Endothelial cell of umbilical vein (primary cell): ENCODE results near the gene PRMT7. TPM values are rescaled to one million over a fixed set of nuclear protein-coding genes. Genes with fewer than 3 reads are reported as not detected.

Experiments used
- BruUV-seq: library from RNA; stranded (reverse); fragments of 400-500 nt; replicated peaks from 2 replicates; lab custom pipeline; 2021; lab: Mats Ljungman, UMichigan
- CTCF ChIA-PET: fragments of 300-600, 350-600 bp; sonication (Branson Sonifier 250); formaldehyde crosslinking; loops from one replicate; lab custom pipeline; 2021; ENCODE audit warnings: antibody characterized with exemption, inconsistent platforms; lab: Charles Lee
- POLR2A ChIA-PET: fragments of 300-600, 350-600 bp; sonication (Branson Sonifier 250); formaldehyde crosslinking; loops from one replicate; lab custom pipeline; 2021; ENCODE audit warnings: antibody characterized with exemption, inconsistent platforms; lab: Charles Lee
- DNase-seq: peaks from one replicate; pipeline ENCODE4 v3.0.0-alpha.2; 2011; ENCODE audit warnings: low read depth, low spot score
- FAIRE-seq: peaks from 2 replicates; lab custom pipeline; 2011; peaks lifted over from hg19 to GRCh38; lab: Jason Lieb, UNC
- H2AFZ ChIP-seq: 2 replicates; pipeline ENCODE4 v1.6.0; 2012; ENCODE audit warnings: low read depth, low read length, control low read depth, inconsistent platforms
- H3K27ac ChIP-seq: 2 replicates; pipeline ENCODE4 v1.5.1; 2011; ENCODE audit warnings: low read depth, mild to moderate bottlenecking, control low read depth, low read length, moderate library complexity; ENCODE audit not compliant: insufficient read depth
- H3K27me3 ChIP-seq, 2 experiments: 2 replicates each; pipeline versions ENCODE4 v1.6.0 to v1.6.1; 2011; ENCODE audit warnings: low read length in 2 of 2, mixed read lengths in 1 of 2; ENCODE audit not compliant: control insufficient read depth in 2 of 2, insufficient read depth in 2 of 2
- H3K36me3 ChIP-seq, 2 experiments: 2 replicates in 1 of 2; 3 replicates in 1 of 2; pipeline ENCODE4 v1.5.1; 2011; ENCODE audit warnings: low read length in 2 of 2, mild to moderate bottlenecking in 1 of 2, moderate library complexity in 1 of 2; ENCODE audit not compliant: control insufficient read depth in 2 of 2, insufficient read depth in 2 of 2; ENCODE audit errors: extremely low read depth in 1 of 2
- H3K4me1 ChIP-seq: 3 replicates; pipeline ENCODE4 v1.5.1; 2011; ENCODE audit warnings: mild to moderate bottlenecking, low read length; ENCODE audit not compliant: control insufficient read depth, insufficient read depth; ENCODE audit errors: extremely low read depth
- H3K4me2 ChIP-seq: 2 replicates; pipeline ENCODE4 v1.6.1; 2011; ENCODE audit warnings: low read length, control low read depth, mixed read lengths; ENCODE audit not compliant: insufficient read depth
- H3K4me3 ChIP-seq, 3 experiments: fragments of 200-600 bp in 1 of 3; sonication (generic), shearing (Covaris generic) in 1 of 3; replicated peaks in 1 of 3; 2 replicates each; pipeline ENCODE4 v1.5.1; 2011 to 2016; ENCODE audit warnings: control low read depth in 3 of 3, low read length in 3 of 3, mild to moderate bottlenecking in 2 of 3, inconsistent platforms in 1 of 3, low read depth in 1 of 3, moderate library complexity in 1 of 3; ENCODE audit not compliant: insufficient read depth in 1 of 3
- H3K79me2 ChIP-seq: 2 replicates; pipeline ENCODE4 v1.6.0; 2012; ENCODE audit warnings: low read length, inconsistent platforms; ENCODE audit not compliant: control insufficient read depth, insufficient read depth
- H3K9ac ChIP-seq: replicated peaks from 2 replicates; pipeline ENCODE3; 2011; ENCODE audit warnings: low read length, control low read depth; ENCODE audit not compliant: insufficient read depth; ENCODE audit errors: extremely low read depth
- H3K9me1 ChIP-seq: replicated peaks from 3 replicates; pipeline ENCODE4 v1.6.0; 2011; ENCODE audit warnings: mild to moderate bottlenecking, low read length; ENCODE audit not compliant: control insufficient read depth, insufficient read depth; ENCODE audit errors: extremely low read depth
- H3K9me3 ChIP-seq: replicated peaks from 2 replicates; pipeline ENCODE4 v1.5.1; 2012; ENCODE audit warnings: low read length, inconsistent platforms; ENCODE audit not compliant: control insufficient read depth, insufficient read depth
- H4K20me1 ChIP-seq: replicated peaks from 2 replicates; pipeline ENCODE3; 2011; ENCODE audit warnings: mild to moderate bottlenecking, low read length; ENCODE audit not compliant: control insufficient read depth, insufficient read depth; ENCODE audit errors: extremely low read depth
- EZH2 ChIP-seq: IDR thresholded peaks from 2 replicates; pipeline ENCODE4 v1.6.1; 2012; ENCODE audit warnings: borderline replicate concordance, low read depth, mild to moderate bottlenecking, moderate library complexity, low read length, inconsistent platforms; ENCODE audit not compliant: severe bottlenecking
- FOS ChIP-seq: IDR thresholded peaks from 2 replicates; pipeline ENCODE4 v1.6.1; 2011; ENCODE audit warnings: mild to moderate bottlenecking, low read length, moderate library complexity, borderline replicate concordance; ENCODE audit not compliant: insufficient read depth
- GATA2 ChIP-seq: IDR thresholded peaks from 2 replicates; pipeline ENCODE4 v1.7.0; 2011; ENCODE audit warnings: low read depth, mild to moderate bottlenecking, moderate library complexity, mixed read lengths, low read length; ENCODE audit not compliant: insufficient read length, insufficient read depth
- JUN ChIP-seq: IDR thresholded peaks from 2 replicates; pipeline ENCODE4 v1.6.1; 2011; ENCODE audit warnings: borderline replicate concordance, low read depth; ENCODE audit not compliant: insufficient read length, insufficient read depth
- MYC ChIP-seq: IDR thresholded peaks from one replicate; pipeline ENCODE4 v1.6.1; 2011; ENCODE audit warnings: mild to moderate bottlenecking, low read depth, low read length
- POLR2A ChIP-seq: IDR thresholded peaks from 2 replicates; pipeline ENCODE4 v1.6.1; 2012; ENCODE audit warnings: low read depth, mild to moderate bottlenecking, control low read depth, low read length
- POLR2AphosphoS5 ChIP-seq: IDR thresholded peaks from 2 replicates; pipeline ENCODE4 v1.6.1; 2012; ENCODE audit warnings: low read depth, mild to moderate bottlenecking, control low read depth, low read length, moderate library complexity; ENCODE audit not compliant: insufficient read depth
- dilution Hi-C: fragments of 300-500 bp; cut with MboI; formaldehyde crosslinking; loops from one replicate; pipeline ENCODE4 v1.15.0; 2019; ENCODE audit warnings: low sequenced_read_pairs; ENCODE audit not compliant: extremely low pct_ligation_motif_present
- intact Hi-C: fragments of 100-400 bp; cut with micrococcal nuclease; formaldehyde crosslinking; loops from one replicate; pipeline ENCODE4 v1.10.0; 2022
- polyA plus RNA-seq, 4 experiments: library from polyadenylated mRNA; depleted of rRNA in 3 of 4; stranded (reverse) in 3 of 4; unstranded in 1 of 4; fragments of >200 nt; gene quantifications; 2 replicates each; pipeline versions ENCODE4 v1.2.1 to v1.2.3, GENCODE V29; 2011 to 2012; ENCODE audit warnings: missing spikeins in 1 of 4
- total RNA-seq: library from RNA; stranded (reverse); gene quantifications from 2 replicates; pipeline ENCODE4 v1.2.3, GENCODE V29; 2021
- TF ChIP-seq, protein P1 (sequence below): IDR thresholded peaks from 2 replicates; pipeline ENCODE4 v1.6.1; 2011; ENCODE audit not compliant: insufficient read depth, insufficient read length
- TF ChIP-seq, protein P2 (sequence below), 2 donors: IDR thresholded peaks; 1 replicate in 1 of 2; 2 replicates in 1 of 2; pipeline ENCODE4 v1.5.1; 2011; ENCODE audit warnings: low read length in 2 of 2, mild to moderate bottlenecking in 2 of 2, moderate library complexity in 2 of 2, control low read depth in 1 of 2, inconsistent platforms in 1 of 2, low read depth in 1 of 2; ENCODE audit not compliant: insufficient read depth in 1 of 2; ENCODE audit errors: extremely low read depth in 1 of 2

The PRMT7 gene
- total and polyA plus RNA-seq, 2 donors (not counting 3 experiments of a cell fraction or from before 2014, with no cell fraction given): 43.4 to 57.9 TPM

DNA sequence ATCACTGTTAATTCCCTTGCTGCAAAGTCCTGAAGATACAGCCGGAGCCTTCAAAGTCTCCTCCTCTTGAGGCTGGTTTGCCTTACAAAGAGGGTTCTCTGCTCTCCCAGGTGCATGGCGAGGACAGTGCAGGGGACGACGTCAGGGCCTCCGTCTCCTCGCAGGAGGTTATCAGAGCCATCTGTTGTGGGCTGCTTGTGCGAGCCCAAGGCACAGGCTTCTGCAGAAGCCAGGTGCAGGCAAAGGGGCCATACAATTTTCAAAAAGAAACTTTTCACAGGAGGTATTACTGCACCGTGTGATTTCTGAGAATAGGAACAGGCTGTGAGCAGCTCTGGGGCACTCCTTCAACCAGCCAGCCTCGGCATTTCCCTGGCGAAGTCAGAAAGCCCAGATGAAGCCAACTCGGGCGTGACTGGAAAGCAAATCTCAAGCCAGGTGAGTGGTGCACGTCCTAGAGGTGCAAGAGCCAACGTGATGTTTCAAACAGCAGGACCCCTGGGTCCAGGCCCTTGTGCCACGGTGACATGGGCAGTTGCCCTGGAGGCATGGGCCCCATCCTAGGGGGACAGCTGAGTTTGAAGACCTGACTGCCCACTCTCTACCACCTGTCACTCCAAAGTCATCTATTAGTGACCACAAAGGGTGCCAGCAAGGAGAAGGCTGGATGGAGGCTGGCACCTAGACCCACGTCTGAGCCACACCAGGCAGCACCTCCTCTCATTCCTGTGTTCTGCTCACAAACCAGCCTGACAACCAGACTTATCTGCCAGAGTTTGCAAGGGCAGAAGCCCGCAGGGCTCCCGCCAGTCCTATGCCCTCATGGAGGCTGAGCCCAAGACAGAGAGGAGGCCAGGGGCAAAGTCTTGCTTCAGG is 68.9 kb downstream of the PRMT7 start:
- Histone ChIP-seq H3K9ac (no peak overlapping the region), H3K4me1 (no peaks in the 10 kb centered on the region), H4K20me1 (no peaks in the 10 kb centered on the region), H3K9me3 (no peaks in the 10 kb centered on the region), H3K4me3 (no peak overlapping the region), H3K27me3 (no peaks in the 10 kb centered on the region), H3K4me2 (no peak overlapping the region), H3K27ac (no peak overlapping the region), H3K9me1 (no peaks in the 10 kb centered on the region), H3K36me3 (no peaks in the 10 kb centered on the region), H3K79me2 (no peaks in the 10 kb centered on the region), H2AFZ (no peak overlapping the region)
- ChIA-PET CTCF (interaction anchor here (1.0 kb wide), 1 partner anchor 134 kb away, joined by 3 read pairs; no protein-coding TSS in a partner anchor), POLR2A (no interaction called here)
- FAIRE-seq (no peak), DNase-seq (no peak)
- intact Hi-C loops: no loop called here
- TF ChIP-seq EZH2 (no peak), GATA2 (no peak), POLR2AphosphoS5 (no peak), FOS (no peak), POLR2A (no peak)
- TF ChIP-seq, protein P1, sequence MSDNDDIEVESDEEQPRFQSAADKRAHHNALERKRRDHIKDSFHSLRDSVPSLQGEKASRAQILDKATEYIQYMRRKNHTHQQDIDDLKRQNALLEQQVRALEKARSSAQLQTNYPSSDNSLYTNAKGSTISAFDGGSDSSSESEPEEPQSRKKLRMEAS: no peak
- dilution Hi-C loops: no loop called here
- no TSS peak for BruUV-seq

DNA sequence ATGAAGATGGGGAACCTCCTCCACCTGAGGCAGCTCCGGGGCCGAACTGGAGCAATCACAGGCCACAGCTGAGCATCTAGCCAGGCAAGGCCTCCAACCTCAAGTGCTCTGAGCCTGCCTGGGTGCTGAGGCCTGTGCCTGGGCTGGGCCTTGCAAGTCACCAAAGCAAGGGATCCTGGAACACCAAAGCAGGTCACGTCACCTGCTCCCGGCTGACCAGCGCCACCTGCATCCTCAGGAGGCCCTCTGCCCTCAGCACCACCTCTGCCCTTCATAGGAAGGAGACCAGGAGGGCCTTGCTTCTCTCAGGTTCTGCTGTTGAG is 69.5 kb downstream of the PRMT7 start:
- H3K27me3 ChIP-seq: no peaks in the 10 kb centered on the region

More for the DNA sequence above, 69.5 kb downstream of the PRMT7 start:
- dilution Hi-C loops: no loop called here
- H4K20me1 ChIP-seq: no peaks in the 10 kb centered on the region
- no peak for DNase-seq
- no peak overlapping the region for H3K4me3 ChIP-seq
- H3K79me2 ChIP-seq: no peaks in the 10 kb centered on the region
- no peaks in the 10 kb centered on the region for H3K9me1 ChIP-seq
- no peak overlapping the region for H3K9ac ChIP-seq
- H3K9me3 ChIP-seq: no peaks in the 10 kb centered on the region
- POLR2A ChIA-PET: no interaction called here
- no peaks in the 10 kb centered on the region for H3K36me3 ChIP-seq
- TF ChIP-seq, protein P2, sequence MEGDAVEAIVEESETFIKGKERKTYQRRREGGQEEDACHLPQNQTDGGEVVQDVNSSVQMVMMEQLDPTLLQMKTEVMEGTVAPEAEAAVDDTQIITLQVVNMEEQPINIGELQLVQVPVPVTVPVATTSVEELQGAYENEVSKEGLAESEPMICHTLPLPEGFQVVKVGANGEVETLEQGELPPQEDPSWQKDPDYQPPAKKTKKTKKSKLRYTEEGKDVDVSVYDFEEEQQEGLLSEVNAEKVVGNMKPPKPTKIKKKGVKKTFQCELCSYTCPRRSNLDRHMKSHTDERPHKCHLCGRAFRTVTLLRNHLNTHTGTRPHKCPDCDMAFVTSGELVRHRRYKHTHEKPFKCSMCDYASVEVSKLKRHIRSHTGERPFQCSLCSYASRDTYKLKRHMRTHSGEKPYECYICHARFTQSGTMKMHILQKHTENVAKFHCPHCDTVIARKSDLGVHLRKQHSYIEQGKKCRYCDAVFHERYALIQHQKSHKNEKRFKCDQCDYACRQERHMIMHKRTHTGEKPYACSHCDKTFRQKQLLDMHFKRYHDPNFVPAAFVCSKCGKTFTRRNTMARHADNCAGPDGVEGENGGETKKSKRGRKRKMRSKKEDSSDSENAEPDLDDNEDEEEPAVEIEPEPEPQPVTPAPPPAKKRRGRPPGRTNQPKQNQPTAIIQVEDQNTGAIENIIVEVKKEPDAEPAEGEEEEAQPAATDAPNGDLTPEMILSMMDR (IDR thresholded peaks at IDR 0.05; ENCODE audit: extremely low read depth in 1 of 2, insufficient read depth in 1 of 2, low read depth in 1 of 2, low read length in 2 of 2): no peak
- TF ChIP-seq FOS: no peak
- TF ChIP-seq EZH2: no peak
- no peak for TF ChIP-seq GATA2
- TF ChIP-seq POLR2A: no peak
- TF ChIP-seq POLR2AphosphoS5: no peak
- TF ChIP-seq JUN: no peak
- TF ChIP-seq, protein P1: no peak
- TF ChIP-seq MYC: no peak
- intact Hi-C loops: no loop called here
- H3K4me2 ChIP-seq: no peak overlapping the region
- BruUV-seq: no TSS peak
- H2AFZ ChIP-seq: no peak overlapping the region
- FAIRE-seq: no peak
- H3K4me1 ChIP-seq: no peaks in the 10 kb centered on the region
- H3K27ac ChIP-seq: no peak overlapping the region
- CTCF ChIA-PET: no interaction called here
